Measurements from ENCODE around the gene TNS2. TPM values are rescaled to one million over a fixed set of nuclear protein-coding genes. Genes with fewer than 3 reads are reported as not detected.

TNS2 gene
- total and polyA plus RNA-seq, 2 of the 13 experiments (the other 11 are each of a cell fraction or from before 2014, with no cell fraction given), result 8.9 to 20.4 TPM

GRCh38 chr12:53103860-53104305 is 54.0 kb downstream of the TNS2 start (continued):
- TF ChIP-seq, protein P1, sequence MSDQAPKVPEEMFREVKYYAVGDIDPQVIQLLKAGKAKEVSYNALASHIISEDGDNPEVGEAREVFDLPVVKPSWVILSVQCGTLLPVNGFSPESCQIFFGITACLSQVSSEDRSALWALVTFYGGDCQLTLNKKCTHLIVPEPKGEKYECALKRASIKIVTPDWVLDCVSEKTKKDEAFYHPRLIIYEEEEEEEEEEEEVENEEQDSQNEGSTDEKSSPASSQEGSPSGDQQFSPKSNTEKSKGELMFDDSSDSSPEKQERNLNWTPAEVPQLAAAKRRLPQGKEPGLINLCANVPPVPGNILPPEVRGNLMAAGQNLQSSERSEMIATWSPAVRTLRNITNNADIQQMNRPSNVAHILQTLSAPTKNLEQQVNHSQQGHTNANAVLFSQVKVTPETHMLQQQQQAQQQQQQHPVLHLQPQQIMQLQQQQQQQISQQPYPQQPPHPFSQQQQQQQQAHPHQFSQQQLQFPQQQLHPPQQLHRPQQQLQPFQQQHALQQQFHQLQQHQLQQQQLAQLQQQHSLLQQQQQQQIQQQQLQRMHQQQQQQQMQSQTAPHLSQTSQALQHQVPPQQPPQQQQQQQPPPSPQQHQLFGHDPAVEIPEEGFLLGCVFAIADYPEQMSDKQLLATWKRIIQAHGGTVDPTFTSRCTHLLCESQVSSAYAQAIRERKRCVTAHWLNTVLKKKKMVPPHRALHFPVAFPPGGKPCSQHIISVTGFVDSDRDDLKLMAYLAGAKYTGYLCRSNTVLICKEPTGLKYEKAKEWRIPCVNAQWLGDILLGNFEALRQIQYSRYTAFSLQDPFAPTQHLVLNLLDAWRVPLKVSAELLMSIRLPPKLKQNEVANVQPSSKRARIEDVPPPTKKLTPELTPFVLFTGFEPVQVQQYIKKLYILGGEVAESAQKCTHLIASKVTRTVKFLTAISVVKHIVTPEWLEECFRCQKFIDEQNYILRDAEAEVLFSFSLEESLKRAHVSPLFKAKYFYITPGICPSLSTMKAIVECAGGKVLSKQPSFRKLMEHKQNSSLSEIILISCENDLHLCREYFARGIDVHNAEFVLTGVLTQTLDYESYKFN (CRISPR knock-in tag; conservative IDR thresholded peaks at IDR 0.05), result peak; percentile 87
- TF ChIP-seq NFKB2 (CRISPR knock-in tag; IDR thresholded peaks at IDR 0.05; ENCODE audit: borderline replicate concordance), result no peak; the same call in 1 of the 2 replicates
- TF ChIP-seq E2F5 (CRISPR knock-in tag; conservative IDR thresholded peaks at IDR 0.05), result no peak
- 0 out of 2 replicates have a peak, but pooled peaks have one; percentile 28 for TF ChIP-seq BRD4 (CRISPR knock-in tag; IDR thresholded peaks at IDR 0.05)
- TF ChIP-seq BRF2 (CRISPR knock-in tag; IDR thresholded peaks at IDR 0.05), result no peak
- TF ChIP-seq, protein P2, sequence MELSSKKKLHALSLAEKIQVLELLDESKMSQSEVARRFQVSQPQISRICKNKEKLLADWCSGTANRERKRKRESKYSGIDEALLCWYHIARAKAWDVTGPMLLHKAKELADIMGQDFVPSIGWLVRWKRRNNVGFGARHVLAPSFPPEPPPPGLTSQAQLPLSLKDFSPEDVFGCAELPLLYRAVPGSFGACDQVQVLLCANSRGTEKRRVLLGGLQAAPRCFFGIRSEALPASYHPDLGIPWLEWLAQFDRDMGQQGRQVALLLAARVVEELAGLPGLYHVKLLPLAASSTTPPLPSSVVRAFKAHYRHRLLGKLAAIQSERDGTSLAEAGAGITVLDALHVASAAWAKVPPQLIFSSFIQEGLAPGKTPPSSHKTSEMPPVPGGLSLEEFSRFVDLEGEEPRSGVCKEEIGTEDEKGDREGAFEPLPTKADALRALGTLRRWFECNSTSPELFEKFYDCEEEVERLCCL (CRISPR knock-in tag; IDR thresholded peaks at IDR 0.05; ENCODE audit: borderline replicate concordance), result no peak
- TF ChIP-seq, protein P3, sequence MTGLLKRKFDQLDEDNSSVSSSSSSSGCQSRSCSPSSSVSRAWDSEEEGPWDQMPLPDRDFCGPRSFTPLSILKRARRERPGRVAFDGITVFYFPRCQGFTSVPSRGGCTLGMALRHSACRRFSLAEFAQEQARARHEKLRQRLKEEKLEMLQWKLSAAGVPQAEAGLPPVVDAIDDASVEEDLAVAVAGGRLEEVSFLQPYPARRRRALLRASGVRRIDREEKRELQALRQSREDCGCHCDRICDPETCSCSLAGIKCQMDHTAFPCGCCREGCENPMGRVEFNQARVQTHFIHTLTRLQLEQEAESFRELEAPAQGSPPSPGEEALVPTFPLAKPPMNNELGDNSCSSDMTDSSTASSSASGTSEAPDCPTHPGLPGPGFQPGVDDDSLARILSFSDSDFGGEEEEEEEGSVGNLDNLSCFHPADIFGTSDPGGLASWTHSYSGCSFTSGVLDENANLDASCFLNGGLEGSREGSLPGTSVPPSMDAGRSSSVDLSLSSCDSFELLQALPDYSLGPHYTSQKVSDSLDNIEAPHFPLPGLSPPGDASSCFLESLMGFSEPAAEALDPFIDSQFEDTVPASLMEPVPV (CRISPR knock-in tag; IDR thresholded peaks at IDR 0.05), result no peak
- peak; percentile 66 for TF ChIP-seq KDM6A (CRISPR knock-in tag; IDR thresholded peaks at IDR 0.05; ENCODE audit: low read depth)
- 0 out of 2 replicates have a peak, but pooled peaks have one; percentile 38 for TF ChIP-seq ZNF143 (CRISPR knock-in tag; IDR thresholded peaks at IDR 0.05)
- TF ChIP-seq TFE3 (CRISPR knock-in tag; IDR thresholded peaks at IDR 0.05), result no peak
- peak; percentile 97; the same call in 1 of the 2 replicates for TF ChIP-seq ZBTB10 (CRISPR knock-in tag; IDR thresholded peaks at IDR 0.05; ENCODE audit: borderline replicate concordance)
- no peak for TF ChIP-seq RAD21 (CRISPR knock-in tag; IDR thresholded peaks at IDR 0.05)
- peak; percentile 21 for TF ChIP-seq SKI (IDR thresholded peaks at IDR 0.05; ENCODE audit: partially characterized antibody)
- TF ChIP-seq CENPX (CRISPR knock-in tag; IDR thresholded peaks at IDR 0.05), result no peak
- no peak for TF ChIP-seq ZNF350 (CRISPR knock-in tag; IDR thresholded peaks at IDR 0.05; ENCODE audit: borderline replicate concordance, low read depth)
- TF ChIP-seq SIX1 (CRISPR knock-in tag; IDR thresholded peaks at IDR 0.05; ENCODE audit: borderline replicate concordance), result peak; percentile 22; the same call in 1 of the 2 replicates

All from HepG2 (cell line).